Bone marrow (tissue), 2 donors: Measurements from ENCODE around the gene DLGAP1.
"Not testable (repeated sequence)": the region's sequence is repeated elsewhere in the genome, so short reads cannot be mapped to it uniquely, and the experiment has no call there.

ENCODE experiments used
- DNase-seq, 2 donors: peaks; one replicate each; lab custom pipeline; 2025; lab: John Stamatoyannopoulos, UW

Gene DLGAP1

GRCh38 chr18:4074647-4075046, 380.5 kb downstream of the DLGAP1 start:
- DNase-seq, result no peak

GRCh38 chr18:4069183-4069582, 385.9 kb downstream of the DLGAP1 start:
- DNase-seq, result no peak

GRCh38 chr18:4068552-4069158, 386.5 kb downstream of the DLGAP1 start:
- peak in 1 of 2 donors; percentile 29 for DNase-seq

DNA sequence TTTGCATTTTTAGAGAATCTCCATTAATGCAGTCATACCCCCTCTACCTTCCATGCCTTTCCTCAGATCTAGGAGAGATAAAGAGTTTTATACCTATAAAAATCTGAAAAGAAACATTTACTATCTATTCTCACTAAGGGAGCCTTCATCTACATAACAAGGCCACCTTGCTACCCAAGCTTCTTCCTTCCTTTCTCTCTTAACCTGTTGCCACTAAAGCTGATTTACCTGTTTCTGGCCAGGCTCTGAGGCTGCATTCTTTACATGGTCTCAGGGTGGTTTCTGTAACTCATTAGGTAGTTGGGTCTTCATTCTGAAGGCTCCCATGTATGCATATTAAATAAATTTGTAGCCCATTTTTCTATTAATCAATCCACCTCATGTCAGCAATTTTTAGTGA, 391.6 kb downstream of the DLGAP1 start:
- DNase-seq, result no peak

GRCh38 chr18:4060427-4061281, 394.5 kb downstream of the DLGAP1 start:
- DNase-seq, result no peak

DNA sequence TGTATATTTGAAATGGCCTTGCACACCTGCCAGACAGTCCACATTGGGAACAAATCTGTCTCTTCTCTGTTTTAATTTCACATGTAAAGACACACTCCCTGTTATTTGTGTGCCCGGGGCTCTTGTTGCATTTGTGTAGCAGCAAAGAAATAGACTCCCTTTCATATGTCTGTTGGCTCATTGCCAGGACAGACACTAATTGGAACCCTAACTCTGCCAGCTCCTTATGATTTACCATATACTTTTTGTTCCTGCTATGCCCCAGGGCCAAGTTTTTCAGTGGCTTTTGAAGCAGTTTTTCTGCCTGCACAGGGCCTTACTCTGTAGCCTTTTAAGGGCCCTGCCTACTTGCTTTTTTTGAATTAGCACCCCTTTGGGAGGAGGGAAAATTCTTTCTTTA, 396.9 kb downstream of the DLGAP1 start:
- DNase-seq, result no peak

DNA sequence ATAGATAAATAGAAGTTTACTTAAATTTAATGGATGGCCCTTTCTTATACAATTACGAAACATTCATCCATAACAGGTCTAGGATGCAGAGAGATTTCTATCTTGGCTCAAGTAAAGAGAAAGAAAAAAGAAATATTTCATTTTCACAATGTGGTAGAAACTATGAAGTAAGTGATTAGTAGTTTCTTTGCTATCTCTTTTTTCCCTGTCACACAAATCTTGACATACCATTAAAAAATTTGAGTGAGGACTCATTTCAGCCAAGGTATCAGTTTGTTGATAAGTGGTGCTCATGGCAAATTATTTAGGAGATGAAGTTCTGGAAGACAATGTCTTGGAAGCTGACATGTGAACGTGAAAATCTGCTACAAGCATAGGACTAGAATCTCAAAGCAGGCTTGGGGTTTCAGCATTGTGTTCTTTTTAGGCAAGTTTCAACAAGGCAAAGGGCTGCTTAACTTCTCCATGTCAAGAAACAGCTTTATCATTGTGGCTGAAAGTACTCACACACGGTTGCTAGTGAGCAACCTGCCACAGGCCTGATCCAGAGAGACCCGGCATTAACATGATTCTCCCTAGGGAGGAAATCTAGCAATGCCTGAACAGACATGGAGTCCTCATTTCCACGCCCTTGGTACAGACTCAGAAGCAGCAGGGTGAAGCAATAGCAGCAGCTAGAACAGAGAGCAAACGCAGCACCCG, 414.6 kb downstream of the DLGAP1 start:
- no peak for DNase-seq

GRCh38 chr18:4035521-4035920, 419.6 kb downstream of the DLGAP1 start:
- no peak for DNase-seq

- not testable (repeated sequence) for DNase-seq
These were observed 420.3 kb downstream of the DLGAP1 start for GRCh38 chr18:4034815-4035214.

- DNase-seq, result no peak
These were observed 428.6 kb downstream of the DLGAP1 start for GRCh38 chr18:4026542-4026941.

GRCh38 chr18:4024702-4025101, 430.4 kb downstream of the DLGAP1 start:
- no peak for DNase-seq

- not testable (repeated sequence) for DNase-seq
These were observed 432.4 kb downstream of the DLGAP1 start for GRCh38 chr18:4022749-4023148.

GRCh38 chr18:4020026-4020425, 435.1 kb downstream of the DLGAP1 start:
- DNase-seq, result no peak

DNA sequence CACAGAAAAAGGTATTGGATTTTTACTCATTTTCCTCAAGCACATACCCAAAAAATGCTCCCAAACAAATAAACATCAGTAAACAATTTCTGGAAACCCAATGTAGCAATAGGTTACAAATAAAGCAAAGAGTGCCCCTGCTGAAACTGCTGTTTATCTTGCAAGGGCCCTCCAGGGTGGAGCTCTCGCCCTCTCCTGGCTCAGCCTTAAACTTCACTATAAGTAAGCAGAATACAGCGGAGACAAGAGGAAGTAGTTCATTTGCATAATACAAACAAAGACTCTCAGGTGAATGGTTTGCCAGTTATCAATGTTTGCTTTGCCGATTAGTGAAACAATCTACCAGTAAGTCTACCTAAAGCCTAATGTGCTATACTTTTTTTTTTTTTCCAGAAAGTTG, 437.6 kb downstream of the DLGAP1 start:
- DNase-seq, result no peak

- no peak for DNase-seq
These were observed 438.6 kb downstream of the DLGAP1 start for GRCh38 chr18:4016391-4017049.

- no peak for DNase-seq
These were observed 447.3 kb downstream of the DLGAP1 start for GRCh38 chr18:4007846-4008245.

- DNase-seq, result no peak
These were observed 450.8 kb downstream of the DLGAP1 start for GRCh38 chr18:4004183-4004829.

DNA sequence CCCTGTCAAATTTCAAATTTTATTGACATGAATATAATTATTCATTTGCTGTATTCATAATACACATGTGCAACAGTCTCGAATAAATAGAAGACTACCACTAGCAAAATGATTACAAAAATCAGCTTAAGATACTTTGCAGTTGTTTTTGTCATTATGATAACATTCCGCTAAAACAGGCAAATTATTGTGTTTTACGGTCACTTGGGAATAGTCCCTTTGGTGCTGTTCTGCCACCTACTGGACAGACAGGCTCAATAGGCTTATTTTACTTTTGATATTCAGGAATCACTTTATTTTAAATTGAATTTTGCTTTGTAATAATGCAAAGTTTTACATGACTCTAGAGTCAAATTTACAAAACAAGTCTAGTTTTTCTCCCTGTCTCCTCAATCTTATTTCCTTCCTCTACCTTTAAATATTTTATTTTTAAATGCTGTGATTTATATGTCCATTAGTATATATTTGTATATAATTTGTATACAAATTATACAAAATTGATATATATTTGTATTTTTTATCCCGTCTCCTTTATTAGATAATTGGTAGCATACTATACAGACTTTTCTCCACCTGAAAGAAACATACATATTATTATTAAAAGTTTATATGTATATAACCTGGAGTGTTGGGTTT, 456.3 kb downstream of the DLGAP1 start:
- no peak for DNase-seq

- DNase-seq, result peak in 1 of 2 donors; percentile 61
These were observed 459.5 kb downstream of the DLGAP1 start for GRCh38 chr18:3995476-3996102.

GRCh38 chr18:3993941-3994687, 461.0 kb downstream of the DLGAP1 start:
- no peak for DNase-seq
